AG09319 (cell line): Measurements from ENCODE around the gene UAP1.

Source experiments
- DNase-seq: peaks from one replicate; pipeline ENCODE4 v3.0.0-alpha.2; 2010; ENCODE audit warnings: low read depth; ENCODE audit errors: extremely low read depth
- CTCF ChIP-seq: IDR thresholded peaks from 2 replicates; pipeline ENCODE4 v1.5.1; 2011; ENCODE audit warnings: low read depth, mild to moderate bottlenecking, inconsistent platforms, low read length, moderate library complexity

UAP1 gene

GRCh38 chr1:162639718-162640117, 78.2 kb downstream of the UAP1 start:
- no peak for TF ChIP-seq CTCF
- no peak for DNase-seq

GRCh38 chr1:162641114-162641513, 79.6 kb downstream of the UAP1 start:
- DNase-seq = no peak
- no peak for TF ChIP-seq CTCF

GRCh38 chr1:162644986-162645314, 83.4 kb downstream of the UAP1 start:
- DNase-seq = no peak
- TF ChIP-seq CTCF = no peak

GRCh38 chr1:162645666-162646065, 84.1 kb downstream of the UAP1 start:
- TF ChIP-seq CTCF = no peak
- DNase-seq = no peak

- no peak for TF ChIP-seq CTCF
- DNase-seq = no peak
These were observed 88.1 kb downstream of the UAP1 start for GRCh38 chr1:162649583-162649982.
